NAMALWA (cell line): ENCODE results near the gene PCYT1A.
"Not testable (repeated sequence)": the region's sequence is repeated elsewhere in the genome, so short reads cannot be mapped to it uniquely, and the experiment has no call there.

Source experiments
- DNase-seq: peaks from one replicate; pipeline ENCODE4 v3.0.0-alpha.2; 2015; ENCODE audit warnings: low spot score

PCYT1A gene

DNA sequence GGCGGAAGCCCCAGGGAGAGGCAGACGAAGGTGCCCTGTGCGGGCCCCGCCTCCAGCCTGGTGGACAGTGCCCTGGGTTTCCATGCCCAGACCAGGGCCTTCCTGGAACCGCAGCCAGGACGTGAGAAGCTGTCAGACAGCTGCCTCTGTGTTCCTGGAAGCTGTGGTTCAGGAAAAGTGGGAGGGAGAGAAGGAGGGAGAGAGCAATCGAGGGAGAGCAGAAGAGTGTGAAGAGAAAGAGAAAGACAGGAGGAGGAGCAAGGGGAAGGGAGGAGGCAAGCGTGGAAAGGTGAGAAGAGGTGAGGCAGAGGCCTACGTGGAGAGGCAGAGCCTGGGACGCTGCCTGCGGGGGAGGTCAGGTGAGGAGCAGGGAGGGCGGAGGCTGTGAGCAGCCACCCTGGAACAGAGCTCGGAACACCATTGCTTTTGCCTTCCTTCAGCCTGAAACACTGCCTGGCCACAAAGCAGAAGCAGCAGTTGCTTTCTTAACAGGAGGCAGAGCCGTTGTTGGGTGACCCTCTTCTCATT, 94.9 kb downstream of the PCYT1A start:
- no peak for DNase-seq

DNA sequence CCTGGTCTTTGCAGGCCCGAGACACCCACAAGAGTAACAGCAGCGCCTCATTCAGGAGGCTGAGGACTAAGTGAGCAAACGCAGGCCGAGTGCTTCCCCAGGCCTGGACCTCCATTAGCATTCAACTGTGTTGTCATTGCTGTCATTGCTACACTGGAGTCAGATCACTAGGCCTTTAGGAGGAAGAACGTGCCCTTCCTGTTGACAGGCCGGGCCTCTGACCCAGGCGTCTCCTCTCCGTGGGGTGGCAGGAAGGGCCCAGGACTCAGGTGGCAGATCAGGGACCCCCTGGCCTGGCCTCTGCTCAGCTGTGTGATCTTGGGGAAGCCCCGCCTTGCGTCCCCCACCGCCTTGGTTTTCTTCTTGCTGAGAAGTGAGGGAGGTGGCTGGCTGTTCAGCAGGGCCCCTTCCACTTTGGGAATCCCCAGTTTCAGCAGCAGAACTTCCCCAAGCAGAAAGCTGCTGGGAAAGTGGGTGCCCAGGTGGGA, 95.4 kb downstream of the PCYT1A start:
- DNase-seq = peak; percentile 45

DNA sequence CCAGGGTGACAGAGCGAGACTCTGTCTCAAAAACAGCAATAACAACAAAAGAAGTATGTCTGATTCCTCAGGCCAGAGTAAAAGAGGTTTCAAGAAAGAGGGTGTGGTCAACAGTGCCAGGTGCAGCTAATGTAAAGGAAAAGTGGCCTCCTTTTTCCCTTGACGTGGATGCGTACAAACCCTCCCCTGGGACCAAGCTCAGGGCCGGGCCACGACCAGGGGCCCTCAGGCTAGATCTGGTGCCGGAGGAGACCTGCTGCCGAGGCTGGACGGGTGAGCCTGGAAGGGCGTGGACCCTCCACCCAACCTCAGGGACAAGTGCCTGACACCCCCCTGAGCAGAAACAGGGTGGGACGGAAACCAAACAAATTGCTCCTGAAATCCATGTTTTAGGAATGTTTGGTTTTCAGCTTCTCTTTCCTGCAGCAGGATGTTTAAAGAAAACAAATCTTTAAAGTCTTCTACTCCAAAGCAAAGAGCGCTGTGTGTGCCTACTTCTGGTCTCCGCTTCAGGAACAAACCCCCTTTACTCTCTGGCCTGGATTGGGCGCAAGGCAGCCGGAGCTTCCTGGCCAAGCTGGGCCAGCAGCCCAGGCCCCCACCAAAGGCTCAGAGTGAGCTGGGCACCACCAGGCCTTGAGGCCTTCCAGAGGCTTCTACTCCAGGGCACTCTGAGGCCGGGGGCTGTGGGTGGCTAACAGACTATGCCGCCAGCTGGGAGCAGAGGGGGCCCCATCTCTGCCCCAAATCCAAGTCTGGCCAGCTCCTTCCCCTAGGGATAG, 97.8 kb downstream of the PCYT1A start:
- DNase-seq = peak; percentile 85

DNA sequence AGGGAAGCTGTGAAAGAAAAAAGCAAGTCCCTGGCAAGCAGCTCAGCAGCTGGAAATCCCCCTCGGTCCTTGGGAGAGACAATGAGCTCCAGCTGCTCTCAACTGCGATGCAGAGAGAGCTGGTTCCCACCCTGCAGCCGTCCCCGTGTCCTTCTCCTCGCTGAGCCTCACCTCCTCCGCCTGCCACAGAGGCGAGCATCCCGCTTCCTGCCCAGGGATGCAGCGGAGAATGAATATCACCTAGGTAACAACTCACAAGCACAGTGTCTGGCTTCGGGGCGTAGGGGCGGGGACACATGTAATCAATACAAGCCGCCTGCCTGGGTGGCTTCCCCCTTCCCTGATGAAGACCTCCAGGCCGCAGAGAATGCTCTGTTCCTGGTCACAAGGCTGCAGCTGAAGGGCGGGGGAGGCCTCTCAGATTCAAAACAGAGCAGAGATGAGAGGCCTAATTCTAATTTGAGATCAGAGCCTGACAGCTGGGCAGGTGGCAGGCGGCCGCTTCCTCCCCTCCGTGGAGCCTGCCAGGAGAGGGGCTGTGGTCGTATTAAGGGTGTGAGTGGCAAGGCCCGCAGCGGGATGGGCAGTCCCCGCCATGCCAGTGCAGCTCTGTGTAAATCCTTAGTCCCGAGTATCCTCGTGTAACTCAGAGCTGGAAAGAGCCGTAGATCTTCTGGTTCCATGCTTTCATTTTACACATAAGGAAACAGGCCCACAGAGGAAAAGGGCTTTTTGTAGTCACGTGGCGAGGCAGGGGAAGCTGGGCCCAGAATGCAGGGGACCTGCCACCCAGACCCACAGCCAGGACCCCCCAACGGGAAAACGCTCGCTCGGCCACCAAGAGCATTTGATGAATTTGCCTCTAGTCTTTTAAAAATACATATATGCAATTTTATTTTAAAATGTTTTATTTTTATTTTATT, 100.6 kb downstream of the PCYT1A start:
- peak; percentile 72 for DNase-seq

DNA sequence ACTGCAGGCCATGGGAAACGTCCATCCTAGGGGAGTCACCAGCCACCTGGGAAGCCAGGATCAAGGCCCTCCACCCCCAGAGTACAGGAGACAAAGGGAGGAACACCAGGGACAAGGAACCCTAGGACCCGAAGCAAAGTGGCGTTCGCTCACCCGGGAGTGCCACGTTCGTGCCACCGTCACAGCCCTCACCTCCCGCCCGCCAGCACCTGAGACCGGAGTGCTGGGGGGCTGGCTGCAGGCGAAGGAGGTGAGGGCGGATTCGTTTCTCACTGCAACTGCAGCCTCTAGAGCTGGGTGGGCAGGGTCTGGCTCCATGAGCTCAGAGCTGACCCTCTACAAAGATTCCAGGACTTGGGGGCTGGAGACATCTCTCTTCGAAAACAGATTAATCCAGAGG, 102.6 kb downstream of the PCYT1A start:
- no peak for DNase-seq

DNA sequence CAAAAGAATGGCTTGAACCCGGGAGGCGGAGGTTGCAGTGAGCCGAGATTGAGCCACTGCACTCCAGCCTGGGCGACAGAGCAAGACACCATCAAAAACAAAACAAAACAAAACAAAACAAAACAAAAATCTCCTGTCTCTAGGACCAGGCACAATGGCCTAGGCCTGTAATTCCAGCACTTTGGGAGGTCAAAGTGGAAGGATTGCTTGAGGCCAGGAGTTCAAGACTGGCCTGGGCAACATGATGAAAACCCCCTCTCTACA, 103.4 kb downstream of the PCYT1A start:
- DNase-seq = not testable (repeated sequence)

DNA sequence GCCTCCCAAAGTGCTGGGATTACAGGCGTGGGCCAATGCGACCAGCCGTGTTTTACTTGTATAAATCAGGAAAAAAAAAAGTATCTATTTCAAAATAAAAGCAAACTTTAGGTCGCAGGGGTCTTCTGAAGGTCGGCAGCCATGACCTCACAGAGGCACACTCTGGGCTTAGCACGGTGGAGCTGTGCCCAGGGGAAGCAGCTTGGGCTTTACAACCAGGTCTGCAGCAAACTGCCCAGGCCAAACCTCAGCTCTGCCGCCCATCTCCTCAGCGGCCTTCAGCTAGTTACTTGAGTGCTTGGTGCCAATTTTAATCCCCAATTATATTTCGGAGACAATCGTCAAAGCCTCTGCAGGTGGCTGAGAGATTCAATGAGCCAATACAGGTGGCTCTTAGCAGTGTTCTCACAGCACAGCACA, 106.4 kb downstream of the PCYT1A start:
- no peak for DNase-seq

DNA sequence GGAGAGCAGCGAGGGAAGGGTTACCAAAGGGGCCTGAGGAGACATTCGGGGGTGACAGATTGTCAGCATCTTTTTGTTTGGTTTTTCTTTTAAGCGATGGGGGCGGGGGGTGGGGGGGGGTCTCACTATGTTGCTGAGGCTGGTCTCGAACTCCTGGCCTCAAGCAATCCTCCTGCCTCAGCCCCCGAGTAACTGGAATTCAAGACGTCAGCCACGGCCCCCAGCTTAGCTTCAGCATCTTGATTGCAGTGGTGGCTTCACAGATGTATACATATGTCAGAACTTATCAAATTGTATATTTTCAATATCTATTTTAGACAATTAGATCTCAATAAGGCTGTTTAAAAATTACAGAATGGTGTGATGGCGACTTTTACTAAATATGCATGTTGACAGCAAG, 107.2 kb downstream of the PCYT1A start:
- no peak for DNase-seq
